ENCODE data around the gene SLX9.

Gene SLX9

GRCh38 chr21:44908908-44909307, 30.9 kb upstream of the SLX9 start:
- Histone ChIP-seq H3K4me1 (ENCODE audit: control insufficient read depth, low read depth, low read length) (no peaks in the 10 kb centered on the region), H3K9ac (ENCODE audit: low read length) (no peak overlapping the region), H3K36me3 (ENCODE audit: control insufficient read depth, insufficient read depth, low read length) (no peaks in the 10 kb centered on the region), H3K27me3 (ENCODE audit: insufficient read depth, low read length, poor library complexity) (peaks cover 3% of the 10 kb centered on the region), H2BK120ac (ENCODE audit: low read depth, low read length) (no peak overlapping the region), H3K56ac (ENCODE audit: low read length) (no peak overlapping the region), H3K4ac (ENCODE audit: low read depth, low read length) (no peak overlapping the region), H2AK5ac (ENCODE audit: low read length) (no peak overlapping the region), H3K79me2 (ENCODE audit: control insufficient read depth, insufficient read depth, low read length) (no peaks in the 10 kb centered on the region), H3K4me2 (ENCODE audit: low read length) (no peak overlapping the region), H3K79me1 (ENCODE audit: low read length) (no peaks in the 10 kb centered on the region), H2BK15ac (replicated peaks; ENCODE audit: low read depth) (no peak overlapping the region), H3K23ac (ENCODE audit: low read length) (no peak overlapping the region), H3K18ac (ENCODE audit: low read length) (no peak overlapping the region), H3K4me3 (ENCODE audit: low read length) (no peak overlapping the region), H3K27ac (ENCODE audit: low read depth, low read length) (no peak overlapping the region), H2BK5ac (ENCODE audit: low read length) (no peak overlapping the region), H4K8ac (ENCODE audit: low read depth, low read length) (no peak overlapping the region), H4K5ac (ENCODE audit: low read length) (no peak overlapping the region)
- no peak for DNase-seq
- WGBS (ENCODE audit: extremely low coverage, insufficient coverage, low lambda C conversion rate), result no CpG with 5 or more reads among the region's 21 CpGs

GRCh38 chr21:44909719-44910118, 30.1 kb upstream of the SLX9 start:
- Histone ChIP-seq H2AK5ac (ENCODE audit: low read length) (no peak overlapping the region), H3K56ac (ENCODE audit: low read length) (no peak overlapping the region), H3K79me2 (ENCODE audit: control insufficient read depth, insufficient read depth, low read length) (no peaks in the 10 kb centered on the region), H2BK5ac (ENCODE audit: low read length) (no peak overlapping the region), H3K9ac (ENCODE audit: low read length) (no peak overlapping the region), H3K4me3 (ENCODE audit: low read length) (no peak overlapping the region), H3K27ac (ENCODE audit: low read depth, low read length) (no peak overlapping the region), H3K4me1 (ENCODE audit: control insufficient read depth, low read depth, low read length) (no peaks in the 10 kb centered on the region), H3K23ac (ENCODE audit: low read length) (no peak overlapping the region), H2BK120ac (ENCODE audit: low read depth, low read length) (no peak overlapping the region), H3K4ac (ENCODE audit: low read depth, low read length) (no peak overlapping the region), H3K79me1 (ENCODE audit: low read length) (no peaks in the 10 kb centered on the region), H4K8ac (ENCODE audit: low read depth, low read length) (no peak overlapping the region), H2BK15ac (replicated peaks; ENCODE audit: low read depth) (no peak overlapping the region), H3K4me2 (ENCODE audit: low read length) (no peak overlapping the region), H3K18ac (ENCODE audit: low read length) (no peak overlapping the region), H3K36me3 (ENCODE audit: control insufficient read depth, insufficient read depth, low read length) (no peaks in the 10 kb centered on the region), H4K5ac (ENCODE audit: low read length) (no peak overlapping the region), H3K27me3 (ENCODE audit: insufficient read depth, low read length, poor library complexity) (peaks cover 3% of the 10 kb centered on the region)
- DNase-seq, result no peak
- no CpG with 5 or more reads among the region's 9 CpGs for WGBS (ENCODE audit: extremely low coverage, insufficient coverage, low lambda C conversion rate)

GRCh38 chr21:44910229-44911067, 29.4 kb upstream of the SLX9 start:
- Histone ChIP-seq H4K8ac (ENCODE audit: low read depth, low read length) (no peak overlapping the region), H3K9ac (ENCODE audit: low read length) (no peak overlapping the region), H2AK5ac (ENCODE audit: low read length) (no peak overlapping the region), H3K18ac (ENCODE audit: low read length) (no peak overlapping the region), H3K4me2 (ENCODE audit: low read length) (no peak overlapping the region), H3K4ac (ENCODE audit: low read depth, low read length) (no peak overlapping the region), H3K56ac (ENCODE audit: low read length) (no peak overlapping the region), H3K27me3 (ENCODE audit: insufficient read depth, low read length, poor library complexity) (peaks cover 4% of the 10 kb centered on the region), H3K4me1 (ENCODE audit: control insufficient read depth, low read depth, low read length) (no peaks in the 10 kb centered on the region), H2BK5ac (ENCODE audit: low read length) (no peak overlapping the region), H3K36me3 (ENCODE audit: control insufficient read depth, insufficient read depth, low read length) (no peaks in the 10 kb centered on the region), H3K4me3 (ENCODE audit: low read length) (no peak overlapping the region), H3K79me2 (ENCODE audit: control insufficient read depth, insufficient read depth, low read length) (no peaks in the 10 kb centered on the region), H3K27ac (ENCODE audit: low read depth, low read length) (no peak overlapping the region), H3K23ac (ENCODE audit: low read length) (no peak overlapping the region), H2BK15ac (replicated peaks; ENCODE audit: low read depth) (no peak overlapping the region), H2BK120ac (ENCODE audit: low read depth, low read length) (no peak overlapping the region), H4K5ac (ENCODE audit: low read length) (no peak overlapping the region), H3K79me1 (ENCODE audit: low read length) (no peaks in the 10 kb centered on the region)
- DNase-seq, result no peak
- WGBS (ENCODE audit: extremely low coverage, insufficient coverage, low lambda C conversion rate), result no CpG with 5 or more reads among the region's 27 CpGs

- Histone ChIP-seq H3K4ac (ENCODE audit: low read depth, low read length) (no peak overlapping the region), H2BK15ac (replicated peaks; ENCODE audit: low read depth) (no peak overlapping the region), H3K36me3 (ENCODE audit: control insufficient read depth, insufficient read depth, low read length) (no peaks in the 10 kb centered on the region), H3K23ac (ENCODE audit: low read length) (no peak overlapping the region), H2BK5ac (ENCODE audit: low read length) (no peak overlapping the region), H3K4me2 (ENCODE audit: low read length) (no peak overlapping the region), H3K56ac (ENCODE audit: low read length) (no peak overlapping the region), H3K27ac (ENCODE audit: low read depth, low read length) (no peak overlapping the region), H4K5ac (ENCODE audit: low read length) (no peak overlapping the region), H3K79me2 (ENCODE audit: control insufficient read depth, insufficient read depth, low read length) (no peaks in the 10 kb centered on the region), H2BK120ac (ENCODE audit: low read depth, low read length) (no peak overlapping the region), H3K18ac (ENCODE audit: low read length) (no peak overlapping the region), H4K8ac (ENCODE audit: low read depth, low read length) (no peak overlapping the region), H3K27me3 (ENCODE audit: insufficient read depth, low read length, poor library complexity) (peaks cover 6% of the 10 kb centered on the region), H2AK5ac (ENCODE audit: low read length) (no peak overlapping the region), H3K9ac (ENCODE audit: low read length) (no peak overlapping the region), H3K4me3 (ENCODE audit: low read length) (no peak overlapping the region), H3K4me1 (ENCODE audit: control insufficient read depth, low read depth, low read length) (no peaks in the 10 kb centered on the region), H3K79me1 (ENCODE audit: low read length) (no peaks in the 10 kb centered on the region)
- no CpG with 5 or more reads among the region's 10 CpGs for WGBS (ENCODE audit: extremely low coverage, insufficient coverage, low lambda C conversion rate)
- no peak for DNase-seq
Measured at GRCh38 chr21:44911068-44911383, 28.8 kb upstream of the SLX9 start.

GRCh38 chr21:44911384-44912157, 28.3 kb upstream of the SLX9 start:
- H2BK5ac ChIP-seq (ENCODE audit: low read length), result no peak overlapping the region
- H3K18ac ChIP-seq (ENCODE audit: low read length), result no peak overlapping the region
- H2BK15ac ChIP-seq (replicated peaks; ENCODE audit: low read depth), result no peak overlapping the region
- H2AK5ac ChIP-seq (ENCODE audit: low read length), result no peak overlapping the region
- H3K23ac ChIP-seq (ENCODE audit: low read length), result no peak overlapping the region
- H3K4me3 ChIP-seq (ENCODE audit: low read length), result no peak overlapping the region
- no peak overlapping the region for H3K27ac ChIP-seq (ENCODE audit: low read depth, low read length)
- no CpG with 5 or more reads among the region's 19 CpGs for WGBS (ENCODE audit: extremely low coverage, insufficient coverage, low lambda C conversion rate)
- H4K5ac ChIP-seq (ENCODE audit: low read length), result no peak overlapping the region
- no peak overlapping the region for H2BK120ac ChIP-seq (ENCODE audit: low read depth, low read length)
- H4K8ac ChIP-seq (ENCODE audit: low read depth, low read length), result no peak overlapping the region
- no peaks in the 10 kb centered on the region for H3K79me2 ChIP-seq (ENCODE audit: control insufficient read depth, insufficient read depth, low read length)
- no peaks in the 10 kb centered on the region for H3K79me1 ChIP-seq (ENCODE audit: low read length)
- no peak overlapping the region for H3K4ac ChIP-seq (ENCODE audit: low read depth, low read length)
- H3K4me1 ChIP-seq (ENCODE audit: control insufficient read depth, low read depth, low read length), result no peaks in the 10 kb centered on the region
- no peak overlapping the region for H3K56ac ChIP-seq (ENCODE audit: low read length)
- peaks cover 6% of the 10 kb centered on the region for H3K27me3 ChIP-seq (ENCODE audit: insufficient read depth, low read length, poor library complexity)
- DNase-seq, result no peak
- no peak overlapping the region for H3K9ac ChIP-seq (ENCODE audit: low read length)
- H3K36me3 ChIP-seq (ENCODE audit: control insufficient read depth, insufficient read depth, low read length), result no peaks in the 10 kb centered on the region
- no peak overlapping the region for H3K4me2 ChIP-seq (ENCODE audit: low read length)
